PC-9 (cell line): ENCODE data around the gene ZNF576.

Experiments used
- CTCF ChIP-seq: fragments of 200-600 bp; sonication (generic); conservative IDR thresholded peaks from 2 replicates; pipeline ENCODE4 v1.6.1; 2017; ENCODE audit warnings: mixed run types, antibody characterized with exemption, mild to moderate bottlenecking, moderate library complexity
- EZH2 ChIP-seq: fragments of 200-600 bp; sonication (generic); IDR thresholded peaks from 2 replicates; pipeline ENCODE4 v1.8.0; 2017; ENCODE audit warnings: antibody characterized with exemption, low read depth

GRCh38 chr19:43575156-43575950, 21.0 kb upstream of the ZNF576 start, which contains the start of the genes PINLYP and XRCC1:
- TF ChIP-seq CTCF: no peak
- no peak for TF ChIP-seq EZH2
